Muscle of back (tissue), 11 donors: Measurements from ENCODE around the gene ARHGAP23. TPM values are rescaled to one million over a fixed set of nuclear protein-coding genes. Genes with fewer than 3 reads are reported as not detected.
A peak's percentile ranks its signal among the peaks of the same experiment; 100 is the strongest.
"Not testable (repeated sequence)": the region's sequence is repeated elsewhere in the genome, so short reads cannot be mapped to it uniquely, and the experiment has no call there.

Experiments used
- DNase-seq, 3 donors: peaks; one replicate each; pipeline versions ENCODE4 v3.0.0 to v3.0.0-alpha.2; 2013
- polyA plus RNA-seq, 10 donors: library from polyadenylated mRNA; unstranded; fragments of 120-200 nt; gene quantifications; one replicate each; pipeline ENCODE4 v1.2.1, GENCODE V29; 2013; ENCODE audit not compliant: insufficient read length in 10 of 10

ARHGAP23 gene
- polyA plus RNA-seq, 10 donors = 23.0 to 47.7 (median 31.3) TPM

DNA sequence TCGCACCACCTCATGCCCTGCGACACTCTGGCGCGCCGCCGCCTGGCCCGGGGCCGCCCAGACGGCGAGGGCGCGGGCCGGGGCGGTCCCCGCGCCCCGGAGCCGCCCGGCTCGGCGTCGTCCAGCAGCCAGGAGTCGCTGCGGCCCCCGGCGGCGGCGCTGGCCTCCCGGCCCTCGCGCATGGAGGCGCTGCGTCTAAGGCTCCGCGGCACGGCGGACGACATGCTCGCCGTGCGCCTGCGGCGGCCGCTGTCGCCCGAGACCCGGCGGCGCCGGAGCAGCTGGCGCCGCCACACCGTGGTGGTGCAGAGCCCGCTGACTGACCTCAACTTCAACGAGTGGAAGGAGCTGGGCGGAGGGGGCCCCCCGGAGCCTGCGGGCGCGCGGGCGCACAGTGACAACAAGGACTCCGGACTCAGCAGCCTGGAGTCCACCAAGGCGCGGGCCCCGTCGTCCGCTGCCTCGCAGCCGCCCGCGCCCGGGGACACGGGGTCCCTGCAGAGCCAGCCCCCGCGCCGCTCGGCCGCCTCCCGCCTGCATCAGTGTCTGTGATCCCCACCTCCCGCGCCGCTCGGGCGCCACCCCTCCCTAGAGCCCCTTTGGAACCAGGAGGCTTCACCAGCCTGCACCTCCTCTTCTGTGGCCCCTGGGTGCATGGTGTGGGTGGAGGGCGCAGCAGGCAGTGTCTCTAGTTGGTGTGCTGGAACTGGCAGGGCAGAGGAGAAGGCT, 82.3 kb downstream of the ARHGAP23 start:
- DNase-seq = peak; percentile 43 to 75 (median 61)

DNA sequence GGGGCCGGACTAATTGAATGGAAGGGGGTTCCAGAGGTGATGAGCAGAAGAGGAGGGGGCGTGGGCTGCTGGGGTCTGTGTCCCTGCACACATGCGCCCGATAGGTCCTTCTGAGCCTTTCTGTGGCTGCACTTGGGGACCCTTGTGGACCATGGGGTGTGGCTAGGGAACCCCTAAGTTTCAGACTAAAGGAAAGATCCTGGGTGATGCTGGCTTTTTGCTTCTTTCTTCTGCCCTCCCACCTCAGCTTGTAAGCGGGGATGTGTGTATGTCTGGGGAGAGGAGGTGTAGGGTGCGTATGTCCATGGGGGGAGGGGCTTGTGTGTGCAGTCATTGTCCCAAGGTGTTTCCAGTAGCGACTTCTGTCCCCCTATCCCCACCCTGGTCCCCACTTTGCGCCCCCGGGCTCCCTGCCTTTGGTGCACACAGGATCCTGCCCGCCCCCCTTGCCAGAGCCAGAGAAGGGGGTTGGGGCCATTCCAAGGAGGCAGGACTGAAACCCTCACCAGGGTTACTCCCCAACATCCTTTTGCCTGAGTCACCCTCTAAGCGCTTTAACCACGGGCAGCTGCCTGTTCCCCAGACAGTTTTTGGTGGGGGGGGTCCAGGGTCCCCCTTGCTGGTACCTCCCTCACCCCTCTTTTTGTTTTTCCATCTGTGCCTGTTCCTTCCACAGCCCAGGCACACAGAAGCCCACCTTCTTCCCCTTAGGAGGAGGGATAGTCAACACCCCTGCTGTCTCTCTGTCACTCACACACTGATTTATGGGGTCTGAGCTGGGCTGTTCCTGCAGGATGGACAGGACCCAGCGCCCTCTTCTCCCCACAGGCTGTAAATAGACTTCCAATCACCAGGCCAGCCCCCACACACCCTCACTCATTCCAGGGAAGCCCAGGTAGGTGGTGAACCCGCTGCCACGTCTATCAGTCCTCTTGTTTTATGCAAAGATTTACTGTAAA, 83.2 kb downstream of the ARHGAP23 start:
- peak in 2 of 3 donors; percentile 20 to 47 for DNase-seq

DNA sequence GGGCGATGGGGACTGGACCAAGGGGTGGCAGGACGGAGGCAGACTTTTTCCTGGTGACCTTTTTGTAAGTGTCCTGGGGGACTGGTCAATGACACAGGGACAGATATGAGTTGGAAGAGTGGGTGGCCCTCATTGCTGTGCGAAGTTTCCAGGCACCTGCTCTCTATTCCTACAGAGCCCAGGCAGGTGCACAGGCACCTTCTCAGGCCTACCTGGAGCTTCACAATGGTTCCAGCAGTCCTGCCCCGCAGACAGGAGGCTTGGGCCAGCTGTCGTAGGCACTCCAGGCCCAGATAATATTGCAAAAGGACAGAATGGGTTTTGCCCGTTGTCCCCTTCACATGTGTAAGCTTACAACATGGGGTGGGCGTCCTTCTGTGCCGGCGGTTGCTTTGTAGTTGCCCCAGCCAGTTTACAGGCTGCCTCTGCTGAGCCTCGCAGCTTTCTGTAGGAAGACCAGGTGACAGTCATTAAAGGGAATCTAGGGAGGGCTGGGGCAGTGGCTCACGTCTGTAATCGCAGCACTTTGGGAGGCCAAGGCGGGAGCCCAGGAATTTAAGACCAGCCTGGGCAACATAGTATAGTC, 84.3 kb downstream of the ARHGAP23 start:
- no peak for DNase-seq

DNA sequence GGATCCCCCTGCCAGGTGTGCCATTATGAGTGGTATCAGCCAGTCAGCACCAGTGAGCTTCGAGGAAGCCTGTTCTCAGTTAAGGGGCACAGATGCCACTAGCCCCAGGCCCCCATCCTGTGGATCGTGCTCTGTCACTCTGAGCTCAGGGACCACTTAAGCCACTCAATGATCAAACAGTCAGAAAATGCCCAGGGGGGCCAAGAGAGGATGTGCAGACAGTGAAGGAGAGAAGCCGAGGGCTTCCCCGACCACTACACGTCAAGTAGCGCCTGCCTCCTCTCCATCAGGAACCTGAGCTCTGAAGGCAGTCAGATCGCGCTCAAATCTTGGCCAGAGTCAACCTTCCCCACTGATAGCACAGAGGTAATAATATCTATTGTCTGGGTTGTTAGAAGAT, 98.3 kb downstream of the ARHGAP23 start:
- DNase-seq = not testable (repeated sequence)

DNA sequence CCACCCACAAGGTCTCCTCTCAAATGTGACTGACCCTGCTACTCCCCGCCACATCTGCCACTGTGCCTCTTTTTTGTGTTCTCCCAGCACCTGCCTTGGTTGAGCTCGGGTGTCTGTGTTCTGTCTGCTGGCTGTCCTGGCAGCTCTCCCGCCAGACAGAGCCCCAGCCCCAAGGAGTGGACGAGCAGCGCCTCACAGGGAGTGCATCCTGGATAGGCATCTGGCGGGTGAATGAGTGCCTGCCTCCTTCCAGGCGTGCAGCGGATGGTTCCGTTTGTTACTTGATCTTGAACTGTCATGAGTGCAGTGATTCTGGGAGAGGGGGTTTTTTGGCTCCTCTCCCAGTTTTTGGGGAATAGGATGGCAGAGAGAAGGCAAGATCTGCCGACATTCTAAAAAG, 99.9 kb downstream of the ARHGAP23 start:
- DNase-seq = not testable (repeated sequence)

DNA sequence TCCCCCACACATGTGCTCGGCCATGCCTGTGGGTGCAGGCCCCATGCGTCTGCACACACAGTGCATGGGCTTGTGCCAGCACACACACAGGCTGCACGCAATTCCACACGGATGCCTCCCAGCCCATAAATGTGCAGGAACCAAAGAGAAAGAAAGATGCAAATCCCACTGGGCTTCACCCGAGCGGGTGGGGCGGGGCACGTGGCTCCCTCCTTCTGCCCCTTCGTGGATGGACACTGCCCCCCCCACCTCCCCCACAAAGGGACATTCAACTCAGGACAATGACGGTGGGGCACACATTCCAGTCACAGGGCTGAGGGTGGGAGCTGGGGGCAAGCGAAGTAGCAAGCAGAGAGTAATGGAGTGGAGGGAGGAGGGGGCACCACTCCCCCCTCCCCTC, 102.6 kb downstream of the ARHGAP23 start:
- DNase-seq = not testable (repeated sequence)

DNA sequence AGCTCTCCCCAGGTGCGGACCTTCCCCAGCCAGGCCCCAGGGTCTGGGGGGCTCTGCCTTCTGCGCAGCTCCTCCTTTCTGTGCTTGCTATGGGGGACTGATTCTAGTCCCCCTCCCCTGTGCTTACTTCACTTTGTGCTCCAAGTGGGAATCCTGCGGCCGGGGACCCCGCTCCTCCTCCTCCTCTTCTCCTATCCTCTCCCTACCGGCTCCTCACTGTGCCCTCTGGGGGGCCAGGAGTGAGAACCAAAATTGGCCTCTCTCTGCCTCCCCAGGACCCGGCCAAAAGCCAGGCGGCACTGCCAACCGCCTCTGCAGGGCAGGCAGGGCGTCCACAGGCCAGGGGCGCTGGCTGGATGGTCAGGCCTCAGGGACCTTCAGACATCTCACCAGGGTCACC, 103.5 kb downstream of the ARHGAP23 start:
- DNase-seq = not testable (repeated sequence)

DNA sequence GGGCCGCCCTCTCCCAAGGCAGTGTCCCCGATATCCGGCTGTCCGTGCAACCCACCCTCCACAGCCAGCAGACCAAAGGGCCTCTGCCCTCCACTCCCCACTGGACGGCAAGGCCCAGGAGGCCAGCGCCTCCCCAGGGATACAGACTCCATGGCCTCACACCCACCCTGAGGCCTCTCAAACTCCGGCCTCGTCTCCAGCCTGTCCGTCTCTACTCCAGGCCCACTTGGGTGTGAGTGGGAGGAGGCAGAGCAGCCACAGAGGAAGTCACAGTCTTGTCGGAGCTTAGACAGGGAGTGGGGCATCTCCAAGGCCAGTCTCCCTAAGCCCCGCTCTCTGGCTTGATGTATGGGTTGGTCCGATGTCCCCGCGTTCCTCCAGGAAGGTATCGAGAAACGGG, 104.2 kb downstream of the ARHGAP23 start:
- no peak for DNase-seq

DNA sequence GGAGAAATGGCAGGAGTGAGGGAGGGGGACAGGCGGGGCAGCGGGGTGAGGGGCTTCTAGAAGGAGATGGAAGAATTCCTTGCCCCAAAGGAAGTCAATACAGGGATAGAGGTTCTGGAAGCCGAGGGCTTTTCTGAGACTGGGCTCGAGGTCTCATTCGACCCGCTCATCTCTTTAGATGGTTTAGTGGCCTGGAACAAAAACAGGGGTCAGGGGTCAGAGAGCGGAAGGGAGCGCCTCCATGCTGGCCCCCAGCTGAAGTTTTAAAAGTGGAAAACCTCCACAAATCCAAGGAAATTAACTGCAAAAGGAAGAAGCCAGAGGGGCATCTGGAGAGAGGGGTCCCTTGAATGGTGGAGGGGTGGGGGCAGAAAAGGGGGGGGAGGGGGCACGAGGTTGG, 105.0 kb downstream of the ARHGAP23 start:
- no peak for DNase-seq

DNA sequence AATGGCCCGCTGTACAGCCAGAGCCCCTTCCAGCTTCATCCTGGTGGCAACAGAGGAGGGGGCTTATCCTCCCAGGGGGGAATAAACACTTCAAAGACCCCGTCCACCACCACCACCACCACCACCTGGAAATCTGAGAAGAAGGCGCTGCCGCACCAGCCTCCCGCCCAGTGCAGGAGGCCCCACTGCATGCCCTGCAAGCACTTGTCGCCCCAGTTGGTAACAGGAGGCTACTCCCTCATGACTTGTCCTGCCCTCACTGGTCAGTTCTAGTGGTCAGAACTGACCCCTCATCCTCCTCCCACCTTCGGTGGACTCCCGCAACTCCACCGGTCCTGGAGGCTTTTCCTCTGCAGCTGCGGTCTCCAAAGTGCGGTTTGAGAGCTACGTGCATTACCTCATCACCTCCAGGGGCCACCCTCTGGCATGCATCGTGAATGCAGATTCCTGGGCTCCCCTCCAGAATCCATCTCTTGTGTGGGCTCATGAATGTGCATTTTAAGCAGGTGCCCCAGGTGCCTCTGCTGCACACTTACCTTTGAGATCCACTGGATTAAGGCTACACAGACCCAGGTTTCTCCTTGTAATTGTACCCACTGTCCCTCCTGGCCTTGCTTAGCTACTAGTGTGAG, 105.7 kb downstream of the ARHGAP23 start:
- DNase-seq = no peak

DNA sequence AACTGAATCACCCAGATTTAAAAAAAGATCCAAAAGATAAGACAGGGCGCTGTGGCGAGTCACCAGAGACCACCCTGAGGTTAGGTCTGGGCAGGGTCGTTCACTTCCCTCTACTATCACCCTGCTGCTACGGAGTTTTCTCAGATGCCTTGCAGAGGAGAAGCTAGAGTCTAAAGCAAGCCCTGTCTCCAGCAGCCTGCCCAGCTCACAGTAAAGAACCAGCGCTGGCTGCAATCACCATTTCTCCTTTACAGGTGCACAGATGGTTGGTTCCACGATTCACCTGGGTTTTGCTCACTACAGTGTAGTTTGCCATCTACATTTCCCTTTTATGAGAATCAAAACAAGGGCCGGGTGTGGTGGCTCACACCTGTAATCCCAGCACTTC, 106.2 kb downstream of the ARHGAP23 start:
- DNase-seq = no peak

DNA sequence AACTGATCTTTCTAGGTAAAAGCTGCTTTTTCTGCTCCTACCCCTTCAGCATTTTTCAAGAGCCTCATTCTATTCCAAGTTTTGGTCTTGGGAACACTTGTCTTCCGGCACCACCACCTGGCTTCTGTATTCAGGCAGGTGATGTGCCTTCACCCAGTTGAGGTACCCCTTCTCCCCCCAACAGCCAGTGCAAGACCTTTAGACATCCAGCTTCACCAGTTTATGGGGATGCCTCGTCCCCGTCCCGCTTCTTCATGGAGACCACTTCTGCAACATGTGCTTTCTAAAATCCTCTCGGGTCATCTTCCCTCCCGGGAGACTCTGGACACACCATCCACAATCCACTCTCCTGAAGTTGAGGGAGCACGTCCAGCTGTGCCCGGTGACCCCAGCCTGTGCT, 107.6 kb downstream of the ARHGAP23 start:
- DNase-seq = no peak

DNA sequence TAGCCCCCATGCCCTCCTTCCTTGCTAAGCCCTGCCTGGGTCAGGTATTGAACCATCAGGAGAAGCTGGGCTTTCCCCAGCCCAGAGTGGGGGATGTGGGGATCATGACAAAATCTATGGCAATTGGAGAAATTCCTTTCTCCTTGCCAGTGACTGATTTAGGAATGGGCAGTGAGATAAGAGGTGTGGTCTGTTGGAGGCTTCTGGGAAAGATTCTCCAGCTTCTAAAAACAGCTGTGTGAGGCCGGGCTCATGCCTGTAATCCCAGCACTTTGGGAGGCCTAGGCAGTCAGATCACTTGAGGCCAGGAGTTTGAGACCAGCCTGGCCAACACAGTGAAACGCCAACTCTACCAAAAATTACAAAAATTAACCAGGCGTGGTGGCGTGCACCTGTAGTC, 108.4 kb downstream of the ARHGAP23 start:
- no peak for DNase-seq

DNA sequence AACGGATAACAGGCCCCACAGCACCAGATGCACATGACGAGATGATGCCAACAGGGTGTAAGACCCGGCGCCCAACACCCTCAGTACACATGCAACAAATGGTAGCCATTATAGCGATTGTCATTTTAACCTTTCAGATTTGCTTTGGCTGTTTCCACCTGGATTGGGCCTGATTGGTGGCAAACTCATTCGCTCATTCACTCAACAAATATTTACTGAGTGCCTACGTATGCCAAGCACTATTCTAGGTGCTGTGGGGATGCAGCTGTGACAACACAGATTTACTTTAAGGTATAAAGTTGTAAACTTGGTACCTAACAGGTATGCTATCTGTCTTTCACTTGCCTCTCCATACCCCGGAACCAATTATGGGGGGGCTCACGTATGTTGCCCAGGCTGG, 110.6 kb downstream of the ARHGAP23 start:
- no peak for DNase-seq

DNA sequence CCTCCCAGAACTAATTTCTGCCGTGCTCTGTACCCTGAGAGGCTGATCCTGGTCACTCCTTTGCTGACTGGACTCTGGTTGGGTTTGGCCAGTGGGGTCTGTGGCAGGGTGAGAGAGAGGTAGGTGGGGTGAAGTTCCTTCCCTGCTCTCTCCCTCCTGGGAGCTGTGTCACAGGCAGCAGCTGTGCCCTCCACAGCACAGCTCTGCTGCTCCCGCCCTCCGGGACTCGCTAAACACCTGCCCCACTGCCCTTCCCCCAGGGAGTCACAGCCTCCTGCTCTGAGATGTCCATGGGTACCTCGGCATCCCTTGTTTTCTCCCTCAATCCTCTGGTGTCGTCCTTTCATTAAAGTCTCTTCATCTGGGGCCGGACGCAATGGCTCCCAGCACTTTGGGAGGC, 111.1 kb downstream of the ARHGAP23 start:
- no peak for DNase-seq

DNA sequence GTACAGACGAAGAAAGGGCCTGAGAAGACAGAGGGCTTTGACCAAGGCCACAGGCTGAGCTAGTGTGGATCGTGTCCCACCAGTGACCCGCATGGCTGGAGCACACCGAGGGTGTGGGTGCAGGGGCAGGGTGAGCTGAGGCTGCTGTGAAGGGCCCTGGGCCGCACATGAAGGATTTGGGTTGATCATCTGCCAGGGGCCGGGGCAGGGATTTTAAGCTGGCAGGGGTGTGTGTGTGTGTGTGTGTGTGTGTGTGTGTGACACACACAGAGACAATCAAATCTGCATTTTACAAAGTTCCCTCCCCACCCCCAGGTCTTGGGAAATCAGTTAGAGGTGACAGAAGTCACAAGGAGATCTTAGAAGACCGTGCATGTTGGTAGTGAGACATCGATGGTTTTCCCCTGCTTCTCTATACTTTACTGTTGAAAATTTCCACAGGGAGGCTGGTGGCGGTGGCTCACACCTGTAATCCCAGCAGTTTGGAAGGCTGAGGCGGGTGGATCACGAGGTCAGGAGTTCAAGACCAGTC, 112.3 kb downstream of the ARHGAP23 start:
- DNase-seq = no peak

DNA sequence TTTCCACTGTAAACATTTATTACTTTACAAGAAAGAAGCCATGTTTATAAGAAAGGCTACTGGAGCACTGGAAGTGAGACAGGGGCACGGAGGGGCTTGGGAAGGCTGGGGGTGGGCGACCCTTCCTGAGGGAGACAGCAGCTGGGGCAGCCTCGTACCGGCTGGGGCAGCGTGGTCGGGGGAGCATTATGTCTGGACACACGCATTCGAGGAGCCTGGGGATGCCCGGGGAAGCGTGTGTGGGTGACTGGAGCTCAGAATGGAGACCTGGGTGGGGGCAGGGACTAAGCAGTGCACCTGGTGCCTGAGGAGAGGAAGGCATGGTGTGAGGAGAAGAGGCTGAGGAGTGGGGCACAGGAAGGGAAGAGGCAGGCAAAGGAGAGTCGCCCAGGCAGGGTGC, 113.0 kb downstream of the ARHGAP23 start:
- DNase-seq = no peak

DNA sequence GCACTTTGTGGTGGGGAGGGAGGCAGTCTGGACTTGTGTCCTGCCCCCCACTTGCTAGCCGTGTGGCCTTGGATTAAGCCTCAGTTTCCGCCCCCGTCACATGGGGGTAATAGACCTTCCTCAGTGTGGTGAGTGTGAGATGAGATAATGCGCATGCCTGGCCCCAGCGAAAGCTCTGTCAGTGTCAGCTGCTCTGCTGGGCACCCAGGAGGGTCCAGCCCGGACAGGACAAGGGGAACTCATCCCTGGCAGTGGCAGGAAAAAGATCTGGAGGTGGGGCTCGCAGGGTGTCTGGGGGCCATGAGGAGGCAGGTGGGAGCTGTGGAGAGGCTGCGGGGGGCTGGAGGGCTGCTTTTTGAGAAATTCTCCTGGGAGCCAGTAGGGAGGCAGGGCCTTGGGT, 114.0 kb downstream of the ARHGAP23 start:
- DNase-seq = no peak

DNA sequence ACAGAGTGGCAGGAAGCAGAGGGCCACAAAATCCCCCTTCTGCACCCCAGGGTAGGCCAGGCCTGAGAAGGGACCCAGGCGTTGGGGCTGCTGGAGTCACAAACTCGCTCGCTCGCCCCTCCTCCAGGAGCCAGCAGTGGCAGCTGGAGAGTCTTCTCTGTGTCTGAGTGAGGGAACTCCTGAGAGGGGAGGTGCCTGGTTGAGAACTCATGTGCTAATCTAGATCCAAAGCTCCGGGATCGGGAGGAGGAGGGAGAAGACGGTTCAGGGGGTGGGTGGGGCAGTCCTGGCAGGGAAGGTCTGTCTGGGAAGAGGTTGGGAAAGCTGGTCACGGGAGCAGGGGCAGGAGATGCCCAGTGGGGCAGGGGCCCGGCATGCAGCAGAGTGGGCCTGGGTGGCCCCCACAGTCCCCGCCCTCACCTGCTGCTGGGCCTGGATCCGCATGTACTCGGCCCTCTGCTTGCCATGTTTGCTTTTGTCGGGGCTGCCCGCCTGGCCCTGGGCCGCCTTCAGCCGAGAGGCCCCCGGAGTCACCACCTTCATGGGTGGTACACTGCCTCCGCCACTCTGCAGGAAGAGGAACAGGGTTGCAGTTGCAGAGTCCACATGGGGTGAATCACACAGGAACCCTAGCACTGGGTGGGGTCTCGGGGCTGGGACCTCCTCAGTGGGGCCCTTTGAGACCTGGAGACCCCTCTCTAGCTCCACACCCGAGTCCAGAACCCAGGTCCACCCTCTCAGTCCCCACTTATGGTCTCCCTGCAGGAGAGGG, 115.3 kb downstream of the ARHGAP23 start:
- DNase-seq = no peak

DNA sequence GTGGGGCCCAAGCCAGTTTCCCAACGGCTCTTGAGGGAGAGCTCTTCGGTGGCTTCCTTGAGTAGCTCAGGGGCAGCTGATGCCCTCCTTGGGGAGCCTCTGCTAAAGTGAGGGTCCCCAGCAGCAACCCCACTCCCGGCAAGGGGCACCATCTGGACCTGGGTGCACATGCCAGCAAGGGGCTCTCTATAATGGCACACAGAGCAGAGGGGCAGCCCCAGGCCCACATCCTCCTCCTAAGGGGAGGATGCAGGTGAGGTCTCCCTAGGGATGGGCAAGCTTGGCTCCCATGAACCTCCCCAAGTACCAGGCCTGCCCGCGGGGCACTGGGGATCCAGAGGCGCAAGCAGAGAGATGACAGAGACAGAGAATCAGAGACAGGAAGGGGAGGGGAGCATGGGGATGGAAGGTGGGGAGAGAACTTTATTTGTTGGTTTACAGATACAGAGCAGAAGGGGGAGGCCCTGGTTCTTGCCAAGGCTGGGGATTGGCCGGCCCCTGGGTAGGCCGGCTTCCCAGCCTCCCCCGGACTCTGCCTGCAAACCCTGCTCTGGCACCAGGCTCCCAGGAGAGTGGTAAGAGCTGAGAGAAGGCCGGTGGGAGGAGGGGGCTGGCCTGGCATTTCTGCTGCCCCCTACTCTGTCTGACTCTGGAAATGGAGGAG, 116.0 kb downstream of the ARHGAP23 start:
- no peak for DNase-seq

DNA sequence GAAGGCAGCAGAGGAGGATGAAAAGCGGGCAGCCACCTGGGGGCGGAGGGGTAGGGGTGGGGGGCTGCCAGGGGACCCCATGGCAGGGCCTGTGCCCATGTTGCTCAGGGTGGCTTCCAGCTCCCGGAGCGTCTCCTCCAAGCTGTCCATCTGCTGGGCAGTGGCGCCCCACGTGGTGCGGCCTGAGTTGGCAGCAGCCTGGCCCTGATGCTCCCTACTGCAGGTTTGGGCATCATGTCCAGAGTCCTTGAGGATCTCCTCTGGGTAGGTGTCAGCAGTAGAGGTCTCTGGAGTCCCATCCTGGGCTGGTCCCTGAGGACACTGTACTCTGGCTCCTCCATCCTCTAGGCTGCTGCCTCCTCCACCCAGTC, 116.6 kb downstream of the ARHGAP23 start:
- DNase-seq = no peak
